Activated B cell treated with CpG ODN at 0.5 μM for 24 hours (primary cell): ENCODE data around the gene ERC1. TPM values are rescaled to one million over a fixed set of nuclear protein-coding genes. Genes with fewer than 3 reads are reported as not detected.
A peak's percentile ranks its signal among the peaks of the same experiment; 100 is the strongest.
"Not testable (repeated sequence)": the region's sequence is repeated elsewhere in the genome, so short reads cannot be mapped to it uniquely, and the experiment has no call there.

Experiments used
- ATAC-seq: fragments of 200-7000 bp; cut with Tn5 transposase; one replicate; pipeline ENCODE4 v1.10.0; 2021; ENCODE audit warnings: low read depth, mild to moderate bottlenecking, moderate library complexity
- CTCF ChIA-PET: fragments of 350-600 bp; sonication (Branson Sonifier 250); formaldehyde crosslinking; loops from one replicate; lab custom pipeline; 2021; ENCODE audit warnings: antibody characterized with exemption; lab: Charles Lee
- POLR2A ChIA-PET: fragments of 350-600 bp; sonication (Branson Sonifier 250); formaldehyde crosslinking; loops from one replicate; lab custom pipeline; 2021; ENCODE audit warnings: antibody characterized with exemption; lab: Charles Lee
- DNase-seq: peaks from one replicate; pipeline ENCODE4 v3.0.0; 2022
- H3K27ac Mint-ChIP-seq: one replicate; pipeline ENCODE4 v1.8.0; 2020; ENCODE audit warnings: mixed read lengths
- H3K27me3 Mint-ChIP-seq: one replicate; pipeline ENCODE4 v1.8.0; 2021; ENCODE audit warnings: mixed read lengths
- H3K36me3 Mint-ChIP-seq: one replicate; pipeline ENCODE4 v1.8.0; 2021; ENCODE audit warnings: low read depth, mixed read lengths
- H3K4me1 Mint-ChIP-seq: one replicate; pipeline ENCODE4 v1.8.0; 2021; ENCODE audit warnings: mixed read lengths
- H3K4me3 Mint-ChIP-seq: one replicate; pipeline ENCODE4 v1.8.0; 2020; ENCODE audit warnings: mild to moderate bottlenecking, mixed read lengths
- H3K9me3 Mint-ChIP-seq: one replicate; pipeline ENCODE4 v1.8.0; 2020; ENCODE audit warnings: mixed read lengths
- intact Hi-C: fragments of 100-400 bp; cut with micrococcal nuclease; formaldehyde crosslinking; loops from one replicate; pipeline ENCODE4 v1.15.1; 2024
- total RNA-seq: library from RNA; stranded (reverse); gene quantifications from 2 replicates; pipeline ENCODE4 v1.2.3, GENCODE V29; 2022
- TF ChIP-seq, protein P1 (sequence below): fragments of 200-600 bp; IDR thresholded peaks from one replicate; pipeline ENCODE4 v1.8.0; 2022; ENCODE audit warnings: antibody characterized with exemption, mild to moderate bottlenecking

Gene ERC1
- total RNA-seq, 1 donor from 2014 or later, result 57.0 TPM

DNA sequence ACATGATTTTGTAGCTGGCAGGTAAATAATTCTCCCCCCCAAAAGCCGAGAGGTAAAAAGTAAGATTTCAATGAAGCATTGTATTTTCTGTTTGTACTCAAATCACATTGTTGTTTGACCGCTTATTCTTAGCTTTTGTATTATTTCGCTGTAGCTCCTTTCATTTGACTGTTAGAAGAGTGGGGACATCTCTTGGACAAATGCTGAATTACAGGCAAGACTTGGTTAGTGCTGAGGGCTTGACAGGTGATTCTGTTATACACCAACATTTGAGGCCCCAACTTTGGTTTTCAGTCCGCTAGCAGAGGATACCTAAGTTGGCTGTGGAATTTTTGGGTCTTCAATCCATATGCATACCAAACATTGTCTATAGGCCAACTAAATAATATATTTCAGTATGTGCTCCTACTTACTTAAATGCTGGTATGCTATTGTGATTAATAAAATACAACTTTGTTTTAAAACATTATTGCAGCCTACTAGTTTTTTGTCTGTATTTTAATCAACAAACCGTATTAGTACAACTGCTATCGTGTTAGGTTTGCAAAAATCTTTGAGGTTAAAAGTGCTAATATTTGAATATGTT is 102.2 kb downstream of the ERC1 start:
- TF ChIP-seq, protein P1, sequence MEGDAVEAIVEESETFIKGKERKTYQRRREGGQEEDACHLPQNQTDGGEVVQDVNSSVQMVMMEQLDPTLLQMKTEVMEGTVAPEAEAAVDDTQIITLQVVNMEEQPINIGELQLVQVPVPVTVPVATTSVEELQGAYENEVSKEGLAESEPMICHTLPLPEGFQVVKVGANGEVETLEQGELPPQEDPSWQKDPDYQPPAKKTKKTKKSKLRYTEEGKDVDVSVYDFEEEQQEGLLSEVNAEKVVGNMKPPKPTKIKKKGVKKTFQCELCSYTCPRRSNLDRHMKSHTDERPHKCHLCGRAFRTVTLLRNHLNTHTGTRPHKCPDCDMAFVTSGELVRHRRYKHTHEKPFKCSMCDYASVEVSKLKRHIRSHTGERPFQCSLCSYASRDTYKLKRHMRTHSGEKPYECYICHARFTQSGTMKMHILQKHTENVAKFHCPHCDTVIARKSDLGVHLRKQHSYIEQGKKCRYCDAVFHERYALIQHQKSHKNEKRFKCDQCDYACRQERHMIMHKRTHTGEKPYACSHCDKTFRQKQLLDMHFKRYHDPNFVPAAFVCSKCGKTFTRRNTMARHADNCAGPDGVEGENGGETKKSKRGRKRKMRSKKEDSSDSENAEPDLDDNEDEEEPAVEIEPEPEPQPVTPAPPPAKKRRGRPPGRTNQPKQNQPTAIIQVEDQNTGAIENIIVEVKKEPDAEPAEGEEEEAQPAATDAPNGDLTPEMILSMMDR, result no peak
- H3K4me3 Mint-ChIP-seq, result no peak overlapping the region
- peaks cover 2% of the 10 kb centered on the region for H3K4me1 Mint-ChIP-seq
- no peak overlapping the region for H3K27ac Mint-ChIP-seq
- H3K9me3 Mint-ChIP-seq, result no peaks in the 10 kb centered on the region
- no peaks in the 10 kb centered on the region for H3K36me3 Mint-ChIP-seq
- ChIA-PET POLR2A (interaction anchor here (0.8 kb wide), 1 partner anchor 144 kb away, joined by 5 read pairs; the partner anchor contains the start of gene RAD52), CTCF (interaction anchor here (0.6 to 4.2 kb wide), 23 partner anchors 9 to 524 kb away, joined by 3 to 51 read pairs (median 4); partner anchors contain the start of gene RAD52)
- intact Hi-C loops, result loop anchor here (5.0 to 10.0 kb wide), 5 partner anchors 141 to 526 kb away; no protein-coding TSS in a partner anchor
- ATAC-seq, result peak; percentile 80
- DNase-seq, result no peak
- H3K27me3 Mint-ChIP-seq, result no peaks in the 10 kb centered on the region

DNA sequence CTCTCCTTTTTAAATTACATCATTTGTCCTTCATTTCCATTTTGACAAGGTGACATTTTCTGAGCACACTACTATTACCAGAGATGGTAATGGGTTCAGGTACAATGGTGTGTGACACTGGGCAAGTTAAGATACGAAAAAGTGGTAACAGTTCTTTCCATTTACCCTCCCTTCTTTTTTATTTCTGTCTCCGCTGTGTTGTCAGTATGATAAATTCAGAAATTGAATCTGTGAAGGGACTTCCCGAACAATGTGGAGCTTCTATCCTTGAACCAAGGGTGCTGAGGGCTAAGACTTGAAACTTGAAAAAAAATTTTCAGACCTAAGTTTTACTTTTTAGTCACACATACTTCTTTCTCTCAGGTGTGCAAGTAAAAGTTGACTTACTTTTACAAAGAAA is 103.7 kb downstream of the ERC1 start:
- peaks cover 2% of the 10 kb centered on the region for H3K4me1 Mint-ChIP-seq
- DNase-seq, result no peak
- no peak overlapping the region for H3K27ac Mint-ChIP-seq
- ChIA-PET POLR2A (no interaction called here), CTCF (interaction anchor here (1.7 to 4.2 kb wide), 2 partner anchors 23 to 279 kb away, joined by 4 to 51 read pairs; no protein-coding TSS in a partner anchor)
- no peaks in the 10 kb centered on the region for H3K27me3 Mint-ChIP-seq
- H3K4me3 Mint-ChIP-seq, result no peak overlapping the region
- TF ChIP-seq, protein P1, result no peak
- no peaks in the 10 kb centered on the region for H3K36me3 Mint-ChIP-seq
- intact Hi-C loops, result loop anchor here (5.0 to 10.0 kb wide), 5 partner anchors 142 to 527 kb away; no protein-coding TSS in a partner anchor
- H3K9me3 Mint-ChIP-seq, result no peaks in the 10 kb centered on the region
- no peak for ATAC-seq

DNA sequence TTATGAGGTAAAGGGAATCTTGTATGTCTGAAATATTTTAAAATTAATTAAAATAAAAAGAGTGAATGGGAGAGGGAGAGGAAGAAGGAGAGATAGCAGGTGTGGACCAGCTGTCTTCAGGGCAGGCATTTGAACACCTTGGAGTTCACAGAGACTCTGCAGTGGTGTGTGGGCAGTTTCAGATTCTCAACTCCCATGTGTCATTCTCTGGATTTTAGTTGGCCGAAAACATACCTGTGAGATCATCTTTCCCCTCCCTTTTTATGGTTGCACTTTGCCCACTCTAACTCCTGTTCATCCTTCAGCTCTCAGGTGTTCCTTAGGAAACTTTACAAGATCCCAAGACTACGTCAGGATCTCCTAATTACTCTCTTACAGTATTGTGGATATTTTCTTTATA is 108.1 kb downstream of the ERC1 start:
- DNase-seq (no peak), ATAC-seq (no peak)
- TF ChIP-seq, protein P1, result no peak
- intact Hi-C loops, result loop anchor here (10.0 kb wide), 1 partner anchor 184 kb away; no protein-coding TSS in a partner anchor
- Mint-ChIP-seq H3K36me3 (peaks cover 2% of the 10 kb centered on the region), H3K4me3 (no peak overlapping the region), H3K9me3 (no peaks in the 10 kb centered on the region), H3K4me1 (peaks cover 4% of the 10 kb centered on the region), H3K27me3 (no peaks in the 10 kb centered on the region), H3K27ac (no peak overlapping the region)
- ChIA-PET CTCF (no interaction called here), POLR2A (no interaction called here)

DNA sequence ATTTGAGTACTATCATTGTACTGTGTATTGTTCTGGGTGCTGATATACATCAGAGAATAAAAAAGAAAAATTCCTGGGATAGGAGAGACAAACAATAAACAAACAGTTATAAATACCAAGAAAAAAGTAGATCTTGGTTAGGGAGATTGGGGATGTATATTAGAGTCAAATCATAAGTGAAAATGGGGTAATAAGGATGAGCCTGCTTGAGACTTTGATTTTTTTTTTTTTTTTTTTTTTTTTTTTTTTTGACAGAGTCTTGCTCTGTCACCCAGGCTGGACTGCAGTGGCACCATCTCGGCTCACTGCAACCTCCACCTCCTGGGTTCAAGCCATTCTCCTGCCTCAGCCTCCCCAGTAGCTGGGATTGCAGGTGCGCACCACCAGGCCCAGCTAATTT is 108.6 kb downstream of the ERC1 start:
- H3K27ac Mint-ChIP-seq, CTCF ChIA-PET, POLR2A ChIA-PET, H3K9me3 Mint-ChIP-seq, H3K4me1 Mint-ChIP-seq, DNase-seq, H3K36me3 Mint-ChIP-seq, ATAC-seq, H3K4me3 Mint-ChIP-seq, H3K27me3 Mint-ChIP-seq: not testable (repeated sequence)
- intact Hi-C loops, result loop anchor here (10.0 kb wide), 1 partner anchor 185 kb away; no protein-coding TSS in a partner anchor

DNA sequence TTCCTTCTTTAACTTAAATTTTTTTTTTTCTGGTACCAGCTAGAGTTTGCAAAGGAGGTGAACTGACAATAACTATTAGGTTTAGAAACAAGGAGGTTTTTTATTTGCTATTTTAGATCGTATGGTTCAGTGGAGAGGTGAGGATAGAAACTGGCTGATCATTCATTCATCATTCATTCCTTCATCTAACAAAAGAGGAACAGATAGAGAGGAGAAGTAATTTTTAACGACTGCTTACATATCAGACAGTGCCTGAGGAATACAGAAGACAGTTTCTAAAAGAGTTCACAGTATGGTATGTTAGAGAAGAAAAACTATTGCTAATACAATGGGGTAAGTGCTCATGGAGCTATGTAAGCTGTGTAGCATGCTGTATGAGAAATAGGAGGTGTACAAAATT is 111.1 kb downstream of the ERC1 start:
- TF ChIP-seq, protein P1, result no peak
- CTCF ChIA-PET, result interaction anchor here (3.5 kb wide), 1 partner anchor 16 kb away, joined by 21 read pairs; no protein-coding TSS in a partner anchor
- H3K27ac Mint-ChIP-seq, result no peak overlapping the region
- no peak overlapping the region for H3K4me3 Mint-ChIP-seq
- intact Hi-C loops, result no loop called here
- POLR2A ChIA-PET, result interaction anchor here (0.7 kb wide), 1 partner anchor 153 kb away, joined by 3 read pairs; the partner anchor contains the start of gene RAD52
- no peak for ATAC-seq
- no peaks in the 10 kb centered on the region for H3K9me3 Mint-ChIP-seq
- DNase-seq, result no peak
- no peaks in the 10 kb centered on the region for H3K27me3 Mint-ChIP-seq
- H3K36me3 Mint-ChIP-seq, result peaks cover 10% of the 10 kb centered on the region
- peaks cover 6% of the 10 kb centered on the region for H3K4me1 Mint-ChIP-seq
